ENCODE results near the gene FNIP2.

DNA sequence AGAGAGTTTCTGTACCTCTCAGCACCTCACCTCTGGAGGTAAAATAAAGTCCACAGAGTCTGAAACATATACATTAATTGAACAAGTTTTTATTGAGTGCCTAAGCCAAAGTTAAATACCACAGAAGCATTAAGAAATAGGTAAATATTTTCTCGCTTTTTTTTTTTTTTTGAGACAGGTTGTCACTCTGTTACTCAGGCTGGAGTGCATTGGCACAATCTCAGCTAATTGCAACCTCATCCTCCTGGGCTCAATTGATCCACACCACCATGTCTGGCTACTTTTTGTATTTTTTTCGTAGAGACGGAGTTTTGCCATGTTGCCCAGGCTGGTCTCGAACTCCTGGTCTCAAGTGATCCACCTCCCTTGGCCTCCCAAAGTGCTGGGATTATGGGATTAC lies 10.1 kb upstream of the FNIP2 start:
- TF ChIP-seq, protein P1, sequence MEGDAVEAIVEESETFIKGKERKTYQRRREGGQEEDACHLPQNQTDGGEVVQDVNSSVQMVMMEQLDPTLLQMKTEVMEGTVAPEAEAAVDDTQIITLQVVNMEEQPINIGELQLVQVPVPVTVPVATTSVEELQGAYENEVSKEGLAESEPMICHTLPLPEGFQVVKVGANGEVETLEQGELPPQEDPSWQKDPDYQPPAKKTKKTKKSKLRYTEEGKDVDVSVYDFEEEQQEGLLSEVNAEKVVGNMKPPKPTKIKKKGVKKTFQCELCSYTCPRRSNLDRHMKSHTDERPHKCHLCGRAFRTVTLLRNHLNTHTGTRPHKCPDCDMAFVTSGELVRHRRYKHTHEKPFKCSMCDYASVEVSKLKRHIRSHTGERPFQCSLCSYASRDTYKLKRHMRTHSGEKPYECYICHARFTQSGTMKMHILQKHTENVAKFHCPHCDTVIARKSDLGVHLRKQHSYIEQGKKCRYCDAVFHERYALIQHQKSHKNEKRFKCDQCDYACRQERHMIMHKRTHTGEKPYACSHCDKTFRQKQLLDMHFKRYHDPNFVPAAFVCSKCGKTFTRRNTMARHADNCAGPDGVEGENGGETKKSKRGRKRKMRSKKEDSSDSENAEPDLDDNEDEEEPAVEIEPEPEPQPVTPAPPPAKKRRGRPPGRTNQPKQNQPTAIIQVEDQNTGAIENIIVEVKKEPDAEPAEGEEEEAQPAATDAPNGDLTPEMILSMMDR (IDR thresholded peaks at IDR 0.05) = no peak
- no peak for TF ChIP-seq POLR2A (IDR thresholded peaks at IDR 0.05)
